Stimulated activated CD8-positive, alpha-beta memory T cell treated with anti-CD3 and anti-CD28 coated beads, Interleukin-12 subunit alpha, Interleukin-12 subunit beta, amount 100 ng/mL, for 1 hour (primary cell): Measurements from ENCODE around the gene TXNL4A.
A peak's percentile ranks its signal among the peaks of the same experiment; 100 is the strongest.
"Not testable (repeated sequence)": the region's sequence is repeated elsewhere in the genome, so short reads cannot be mapped to it uniquely, and the experiment has no call there.

Experiments used
- DNase-seq: peaks from one replicate; pipeline ENCODE4 v3.0.0-alpha.2; 2020; ENCODE audit warnings: low read depth

Gene TXNL4A, protein sequence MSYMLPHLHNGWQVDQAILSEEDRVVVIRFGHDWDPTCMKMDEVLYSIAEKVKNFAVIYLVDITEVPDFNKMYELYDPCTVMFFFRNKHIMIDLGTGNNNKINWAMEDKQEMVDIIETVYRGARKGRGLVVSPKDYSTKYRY

GRCh38 chr18:79988451-79989194, at the start of gene TXNL4A:
TSS of gene TXNL4A (minus strand) at chr18:79988563. CDS start at chr18:79988392, 171 bp downstream.
- peak; percentile 68 for DNase-seq

DNA sequence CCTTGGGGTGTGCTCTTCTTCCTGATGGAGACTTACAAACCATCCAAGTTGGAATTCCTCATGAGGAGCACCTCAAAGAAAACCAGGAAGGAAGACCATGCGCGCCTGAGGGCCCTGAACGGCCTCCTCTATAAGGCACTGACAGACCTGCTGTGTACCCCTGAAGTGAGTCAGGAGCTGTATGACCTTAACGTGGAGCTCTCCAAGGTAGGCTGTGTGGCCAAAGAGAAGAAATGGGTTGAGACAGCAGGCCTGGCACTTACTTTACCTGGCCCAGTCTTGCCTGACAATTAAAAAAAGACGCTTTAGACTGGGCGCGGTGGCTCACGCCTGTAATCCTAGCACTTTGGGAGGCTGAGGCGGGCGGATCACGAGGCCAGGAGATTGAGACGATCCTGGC, 48.9 kb upstream of the TXNL4A start:
- no peak for DNase-seq

DNA sequence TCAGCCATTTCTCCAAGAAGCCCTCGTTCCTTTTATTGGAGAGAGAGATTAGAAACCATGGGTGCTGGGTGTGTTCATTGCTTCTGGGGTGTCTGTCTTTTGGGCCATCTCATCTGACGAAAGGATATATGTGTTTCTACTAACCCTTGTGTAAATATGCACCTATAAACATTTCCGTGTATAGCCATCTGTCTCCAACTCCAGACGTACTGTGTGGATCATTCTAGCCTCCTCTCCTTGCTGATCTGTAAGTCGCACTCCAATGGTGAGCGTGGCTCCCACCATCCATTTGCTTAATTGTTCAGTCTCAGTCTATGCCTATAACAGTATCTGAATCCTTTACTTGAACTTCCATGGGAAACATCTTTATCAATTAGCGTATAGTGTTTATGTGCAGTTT, 47.6 kb upstream of the TXNL4A start:
- no peak for DNase-seq

DNA sequence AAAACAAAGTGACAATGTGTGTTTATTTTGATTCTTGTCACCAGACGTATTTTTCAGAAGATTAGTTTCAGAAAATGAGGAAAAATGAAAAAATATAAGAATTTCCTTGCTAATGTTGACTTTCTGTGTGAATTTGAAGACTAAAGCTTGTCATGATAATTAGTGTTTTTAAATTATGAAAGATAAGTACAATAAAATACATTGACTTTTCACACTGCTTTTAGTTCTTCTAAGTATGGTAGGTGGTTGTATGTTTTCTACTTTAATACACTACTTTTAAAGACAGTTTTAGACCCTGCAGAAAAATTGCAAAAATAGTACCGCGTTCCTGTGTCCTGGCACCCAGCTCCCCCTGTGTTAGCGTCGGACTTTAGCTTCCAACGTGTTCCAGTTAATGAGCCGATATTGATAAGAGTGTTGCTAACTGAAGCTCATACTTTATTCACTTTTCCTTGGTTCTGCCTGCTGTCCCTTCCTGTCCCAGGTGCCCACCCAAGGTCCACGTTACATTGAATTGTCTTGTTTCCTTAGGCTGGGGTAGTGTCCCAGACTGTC, 46.6 kb upstream of the TXNL4A start:
- DNase-seq = no peak

DNA sequence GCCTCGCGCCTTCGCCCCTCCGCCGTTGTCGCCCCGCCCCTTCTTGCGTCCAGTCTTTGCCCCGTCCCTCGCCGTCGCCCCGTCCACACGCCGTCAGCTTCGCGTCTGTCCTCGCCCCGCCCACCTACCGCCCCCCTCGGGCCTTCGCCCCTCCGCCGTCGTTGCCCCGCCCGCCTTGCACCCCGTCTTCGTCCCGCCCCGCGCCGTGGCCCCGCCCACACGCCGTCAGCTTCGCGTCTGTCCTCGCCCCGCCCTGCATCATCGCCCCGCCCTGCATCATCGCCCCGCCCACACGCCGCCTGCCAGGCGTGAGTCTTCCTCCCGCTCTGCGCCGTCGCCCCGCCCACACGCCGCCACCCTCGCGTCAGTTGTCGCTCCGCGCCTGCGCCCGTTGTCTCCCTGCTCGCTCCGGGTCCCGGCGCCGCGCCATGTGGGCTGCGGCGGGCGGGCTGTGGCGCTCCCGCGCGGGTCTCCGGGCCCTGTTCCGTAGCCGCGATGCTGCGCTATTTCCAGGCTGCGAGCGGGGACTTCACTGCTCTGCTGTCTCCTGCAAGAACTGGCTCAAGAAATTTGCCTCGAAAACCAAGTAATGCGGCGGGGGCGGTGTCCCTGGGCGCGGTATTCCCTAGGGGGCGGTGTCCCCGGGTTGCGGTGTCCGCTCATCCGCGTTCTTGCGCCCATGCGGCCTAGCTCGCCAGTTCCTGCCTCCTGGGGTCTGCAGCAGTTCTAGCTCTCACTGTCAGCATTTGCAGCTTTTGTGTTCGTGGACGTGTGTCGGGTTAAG, 45.9 kb upstream of the TXNL4A start, which contains the start of gene RBFA:
TSS of gene RBFA (plus strand) at position 367 of the 784 bp plus-strand sequence. CDS start at position 429, 62 bp downstream.
- DNase-seq = peak; percentile 100

DNA sequence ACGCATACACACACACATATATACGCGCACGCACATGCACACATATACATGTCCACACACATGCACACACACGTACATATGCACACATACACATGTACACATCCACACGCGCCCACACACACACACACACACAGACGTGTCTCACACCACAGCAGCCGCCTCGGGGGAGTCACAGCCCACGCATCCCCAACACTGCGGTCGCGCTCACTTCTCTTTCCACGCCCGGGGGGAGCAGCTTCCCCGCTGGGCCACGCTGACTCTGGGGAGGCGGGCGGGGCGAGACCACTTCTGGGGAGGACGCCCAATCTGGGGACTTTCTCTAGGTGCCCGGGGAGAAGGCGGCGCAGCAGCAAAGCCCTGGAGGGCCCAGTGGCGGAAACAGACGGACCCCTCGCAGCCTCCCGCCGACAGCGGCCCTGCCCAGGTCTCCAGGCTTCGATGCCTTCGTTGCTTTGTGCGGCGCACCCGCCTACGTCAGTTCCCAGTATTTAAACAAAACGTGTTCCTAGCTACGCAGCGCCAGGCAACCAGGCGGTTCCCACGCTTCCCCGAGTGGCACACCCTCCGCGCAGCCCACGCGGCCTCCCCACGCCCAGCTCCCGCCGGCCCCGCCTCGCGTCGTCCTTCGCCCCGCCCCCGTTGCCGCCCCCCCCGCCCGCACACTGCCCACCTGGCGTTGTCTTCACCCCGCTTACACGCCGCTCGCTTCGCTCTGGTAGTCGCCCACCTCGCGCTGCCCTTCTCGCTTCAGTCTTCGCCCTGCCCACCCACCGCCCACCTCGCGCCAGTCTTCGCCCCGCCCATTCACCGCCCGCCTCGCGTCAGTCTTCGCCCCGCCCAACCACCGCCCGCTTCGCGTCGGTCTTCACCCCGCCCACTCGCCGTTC, 45.1 kb upstream of the TXNL4A start:
- peak; percentile 58 for DNase-seq

GRCh38 chr18:80029690-80030089, 41.3 kb upstream of the TXNL4A start:
- DNase-seq = no peak

DNA sequence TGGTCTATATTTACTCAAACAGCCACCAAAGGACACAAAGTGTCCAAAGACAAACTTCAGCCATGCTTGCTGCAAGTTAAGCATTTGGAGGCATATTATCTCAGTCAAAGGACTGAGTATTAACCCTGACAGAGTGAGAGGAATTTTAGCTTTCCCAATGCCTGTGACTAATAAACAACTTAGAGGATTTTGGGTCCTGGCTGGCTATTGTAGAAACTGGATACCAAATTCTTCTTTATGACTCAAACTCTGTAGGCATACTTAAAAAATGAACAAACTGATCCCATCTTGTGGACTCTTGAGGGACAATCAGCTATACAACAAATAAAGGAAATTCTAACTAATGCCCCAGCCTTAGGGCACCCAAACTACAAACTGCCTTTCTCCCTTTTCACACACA, 39.4 kb upstream of the TXNL4A start:
- DNase-seq = not testable (repeated sequence)

GRCh38 chr18:80026363-80026762, 38.0 kb upstream of the TXNL4A start:
- DNase-seq = no peak

DNA sequence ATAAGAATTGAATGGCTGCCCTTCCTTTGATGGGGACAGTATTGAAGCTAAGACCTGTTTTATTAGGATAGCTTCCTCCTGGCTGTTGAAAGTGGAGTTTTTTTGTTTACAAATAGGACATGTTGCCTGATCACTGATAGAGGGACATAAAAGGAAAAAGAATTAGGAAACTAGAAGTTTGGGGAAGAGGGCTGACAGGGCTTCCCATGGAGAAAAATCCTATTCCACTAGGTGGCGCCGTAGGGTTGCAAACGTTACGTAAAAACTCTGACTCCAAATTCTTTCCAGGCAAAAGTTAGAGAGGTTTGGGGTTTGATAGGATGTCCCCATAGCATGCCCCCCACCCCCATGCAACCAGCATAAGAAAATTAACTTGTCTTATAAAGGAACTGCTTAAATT, 34.8 kb upstream of the TXNL4A start:
- DNase-seq = no peak

DNA sequence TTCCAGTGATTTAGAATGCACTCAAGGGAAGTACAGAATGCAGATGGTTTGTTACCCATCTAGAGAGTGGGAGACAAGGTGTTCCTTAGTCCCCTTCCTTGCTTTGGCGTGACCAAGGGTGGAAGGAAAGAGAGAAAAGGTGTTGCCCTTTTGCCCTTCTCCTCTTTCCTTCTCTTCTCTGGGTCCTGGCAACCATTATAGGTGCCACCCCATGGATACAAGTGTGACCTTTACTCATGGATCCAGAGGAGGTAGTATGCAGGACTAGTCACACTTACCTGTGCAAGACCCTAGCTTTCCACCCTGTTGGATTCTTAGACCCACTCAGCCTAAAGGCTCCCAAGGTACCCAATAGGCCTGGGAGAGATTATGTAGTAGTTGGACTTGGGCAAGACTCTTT, 34.2 kb upstream of the TXNL4A start:
- DNase-seq = no peak

- DNase-seq = no peak
Observed at GRCh38 chr18:80012714-80013113, 24.4 kb upstream of the TXNL4A start.

- DNase-seq = not testable (repeated sequence)
Observed at GRCh38 chr18:80011496-80012137, 23.3 kb upstream of the TXNL4A start.

DNA sequence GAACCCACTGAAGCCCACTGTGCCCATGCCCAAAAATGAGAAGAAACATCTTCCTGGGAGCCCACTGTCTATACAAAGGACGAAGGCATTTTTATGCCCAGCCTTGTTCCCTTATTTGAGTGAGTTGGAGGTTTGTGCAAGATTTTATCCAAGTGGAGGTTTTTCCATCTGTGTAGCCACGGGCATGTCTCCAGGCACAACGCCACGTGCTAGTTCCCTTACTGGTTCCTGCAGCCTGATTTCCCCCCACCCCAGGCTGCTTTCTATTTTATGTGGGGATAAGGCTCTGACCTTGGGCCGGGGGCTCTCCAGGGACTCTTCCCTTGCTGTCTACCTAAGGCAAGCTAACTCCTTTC, 22.2 kb upstream of the TXNL4A start:
- no peak for DNase-seq

- DNase-seq = no peak
Observed at GRCh38 chr18:80009661-80010550, 21.5 kb upstream of the TXNL4A start.

GRCh38 chr18:80006724-80007123, 18.4 kb upstream of the TXNL4A start:
- DNase-seq = no peak

- DNase-seq = no peak
Observed at GRCh38 chr18:80004600-80005342, 16.4 kb upstream of the TXNL4A start.

DNA sequence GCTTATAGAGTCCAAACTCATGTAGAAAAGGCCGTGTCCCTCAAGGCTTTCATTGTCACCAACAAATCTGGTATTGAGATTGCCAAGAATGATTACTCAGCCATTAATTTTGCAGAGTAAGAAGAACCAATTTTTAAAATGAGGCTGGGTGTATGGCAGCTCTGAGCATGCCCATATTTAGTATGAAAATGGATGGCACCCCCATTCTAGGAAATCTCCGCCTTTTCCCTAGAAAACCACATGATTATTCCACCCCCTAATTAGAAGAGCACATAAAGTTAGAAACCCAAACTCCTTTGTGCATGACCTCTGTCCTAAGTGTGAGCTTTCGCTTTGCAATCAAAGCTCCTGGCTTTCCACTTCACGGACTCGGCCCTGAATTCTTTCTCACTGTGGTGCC, 14.1 kb upstream of the TXNL4A start:
- no peak for DNase-seq

DNA sequence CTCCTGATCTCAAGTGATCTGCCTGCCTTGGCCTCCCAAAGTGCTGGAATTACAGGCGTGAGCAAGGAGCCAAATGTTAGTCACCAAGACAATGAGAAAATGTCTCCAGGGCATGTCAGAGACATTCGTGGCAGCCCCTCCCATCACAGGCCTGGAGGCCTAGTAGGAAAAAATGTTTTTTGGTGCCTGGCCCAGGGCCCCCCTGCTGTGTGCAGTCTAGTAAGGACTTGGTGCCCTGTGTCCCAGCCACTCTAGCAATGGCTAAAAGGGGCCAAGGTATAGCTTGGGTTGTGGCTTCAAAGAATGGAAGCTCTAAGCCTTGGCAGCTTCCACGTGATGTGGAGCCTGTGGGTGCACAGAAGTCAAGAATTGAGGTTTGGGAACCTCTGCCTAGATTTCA, 12.5 kb upstream of the TXNL4A start:
- DNase-seq = no peak
